GM12801 (cell line): ENCODE results near the gene NAALADL2.

Source experiments
- CTCF ChIP-seq: IDR thresholded peaks from one replicate; pipeline ENCODE4 v1.5.1; 2011; ENCODE audit warnings: control low read depth; ENCODE audit not compliant: insufficient read length; ENCODE audit errors: extremely low read depth

The NAALADL2 gene

GRCh38 chr3:175163686-175164085 lies 304.6 kb downstream of the NAALADL2 start:
- no peak for TF ChIP-seq CTCF

- no peak for TF ChIP-seq CTCF
Measured at GRCh38 chr3:175176556-175176955, 317.4 kb downstream of the NAALADL2 start.

GRCh38 chr3:175179055-175179454 lies 319.9 kb downstream of the NAALADL2 start:
- TF ChIP-seq CTCF, result no peak

- TF ChIP-seq CTCF, result no peak
Measured at GRCh38 chr3:175184392-175184791, 325.3 kb downstream of the NAALADL2 start.

- TF ChIP-seq CTCF, result no peak
Measured at GRCh38 chr3:175185903-175186302, 326.8 kb downstream of the NAALADL2 start.

GRCh38 chr3:175186511-175186910 lies 327.4 kb downstream of the NAALADL2 start:
- no peak for TF ChIP-seq CTCF

- no peak for TF ChIP-seq CTCF
Measured at GRCh38 chr3:175187586-175187985, 328.5 kb downstream of the NAALADL2 start.

- no peak for TF ChIP-seq CTCF
Measured at GRCh38 chr3:175192536-175192935, 333.4 kb downstream of the NAALADL2 start.
